SK-N-SH (cell line): Measurements from ENCODE around the gene LYRM2. TPM values are rescaled to one million over a fixed set of nuclear protein-coding genes. Genes with fewer than 3 reads are reported as not detected.

Experiments used
- CTCF ChIA-PET: fragments of 300-600, 350-600 bp; formaldehyde crosslinking; extraction: SDS; loops from one replicate; lab custom pipeline; 2021; lab: Yijun Ruan, JAX
- POLR2A ChIA-PET: fragments of 350-600 bp; sonication (Branson Sonifier 250); formaldehyde crosslinking; extraction: SDS; loops from one replicate; lab custom pipeline; 2020; ENCODE audit warnings: antibody characterized with exemption, inconsistent platforms; lab: Yijun Ruan, JAX
- DNase-seq: peaks from one replicate; pipeline ENCODE4 v3.0.0; 2012
- H2AFZ ChIP-seq: fragments of 200-600 bp; sonication (generic); 2 replicates; pipeline ENCODE4 v1.8.1; 2016; ENCODE audit warnings: antibody characterized with exemption, mild to moderate bottlenecking, low read depth
- H3F3A ChIP-seq: fragments of 200-600 bp; sonication (generic); replicated peaks from 2 replicates; pipeline ENCODE3; 2016; ENCODE audit warnings: antibody characterized with exemption, mild to moderate bottlenecking; ENCODE audit not compliant: insufficient read depth
- H3K27ac ChIP-seq, 2 experiments: fragments of 200-500 bp in 1 of 2; fragments of 200-600 bp in 1 of 2; sonication (Bioruptor generic) in 1 of 2; sonication (generic), shearing (Covaris generic) in 1 of 2; 2 replicates each; pipeline versions ENCODE4 v1.5.1 to v1.6.1; 2014 to 2016; ENCODE audit warnings: low read depth in 2 of 2, inconsistent platforms in 1 of 2, low read length in 1 of 2, mild to moderate bottlenecking in 1 of 2, mixed read lengths in 1 of 2
- H3K27me3 ChIP-seq: fragments of 200-600 bp; sonication (generic), shearing (Covaris generic); 2 replicates; pipeline ENCODE4 v1.6.1; 2016; ENCODE audit warnings: mixed run types; ENCODE audit not compliant: insufficient read depth
- H3K36me3 ChIP-seq, 2 experiments: fragments of 200-500 bp in 1 of 2; fragments of 200-600 bp in 1 of 2; sonication (Bioruptor generic) in 1 of 2; sonication (generic) in 1 of 2; replicated peaks in 1 of 2; 2 replicates each; pipeline versions ENCODE3 to v1.5.1; 2014 to 2016; ENCODE audit warnings: low read length in 1 of 2, mild to moderate bottlenecking in 1 of 2; ENCODE audit not compliant: insufficient read depth in 2 of 2, control insufficient read depth in 1 of 2
- H3K4me1 ChIP-seq, 2 experiments: fragments of 200-500 bp in 1 of 2; fragments of 200-600 bp in 1 of 2; sonication (Bioruptor generic) in 1 of 2; sonication (generic), shearing (Covaris generic) in 1 of 2; 2 replicates each; pipeline versions ENCODE4 v1.5.1 to v1.6.1; 2014 to 2016; ENCODE audit warnings: low read depth in 1 of 2, low read length in 1 of 2, mixed run types in 1 of 2; ENCODE audit not compliant: insufficient read depth in 2 of 2, control insufficient read depth in 1 of 2
- H3K4me2 ChIP-seq: fragments of 200-600 bp; sonication (generic), shearing (Covaris generic); 2 replicates; pipeline ENCODE4 v1.6.1; 2017; ENCODE audit warnings: mixed run types
- H3K4me3 ChIP-seq, 2 experiments: fragments of 200-500 bp in 1 of 2; fragments of 200-600 bp in 1 of 2; sonication (Bioruptor generic) in 1 of 2; sonication (generic), shearing (Covaris generic) in 1 of 2; 2 replicates each; pipeline versions ENCODE4 v1.5.1 to v1.8.1; 2014 to 2016; ENCODE audit warnings: low read depth in 2 of 2, inconsistent platforms in 1 of 2, low read length in 1 of 2, mild to moderate bottlenecking in 1 of 2, mixed read lengths in 1 of 2, moderate library complexity in 1 of 2
- H3K79me2 ChIP-seq: fragments of 200-600 bp; sonication (generic); 2 replicates; pipeline ENCODE4 v1.8.1; 2017; ENCODE audit warnings: mild to moderate bottlenecking; ENCODE audit not compliant: insufficient read depth
- H3K9ac ChIP-seq: fragments of 200-600 bp; sonication (generic); 2 replicates; pipeline ENCODE4 v1.6.1; 2017; ENCODE audit warnings: mixed run types
- H3K9me2 ChIP-seq: fragments of 200-600 bp; sonication (generic); 2 replicates; pipeline ENCODE4 v1.6.1; 2017; ENCODE audit warnings: mixed run types
- H3K9me3 ChIP-seq: fragments of 200-600 bp; sonication (generic); 2 replicates; pipeline ENCODE4 v1.6.1; 2017; ENCODE audit warnings: mixed run types, mild to moderate bottlenecking, moderate library complexity
- H4K20me1 ChIP-seq: fragments of 200-600 bp; sonication (generic); 2 replicates; pipeline ENCODE4 v1.6.1; 2017; ENCODE audit warnings: mild to moderate bottlenecking, mixed run types; ENCODE audit not compliant: insufficient read depth
- EP300 ChIP-seq, 2 experiments: IDR thresholded peaks; 2 replicates each; pipeline versions ENCODE4 v1.4.0 to v1.6.1; 2012; ENCODE audit warnings: borderline replicate concordance in 1 of 2, low read depth in 1 of 2, low read length in 1 of 2
- EZH2phosphoT487 ChIP-seq: fragments of 200-600 bp; sonication (generic); IDR thresholded peaks from 2 replicates; pipeline ENCODE4 v1.6.1; 2017; ENCODE audit warnings: low read depth, mixed run types, mild to moderate bottlenecking, antibody characterized with exemption, moderate library complexity, borderline replicate concordance
- FOXM1 ChIP-seq: IDR thresholded peaks from 2 replicates; pipeline ENCODE4 v1.4.0; 2012; ENCODE audit warnings: low read depth, mild to moderate bottlenecking
- GATA2 ChIP-seq: sonication (generic); formaldehyde crosslinking; IDR thresholded peaks from 2 replicates; pipeline ENCODE4 v1.5.0; 2020; ENCODE audit warnings: mild to moderate bottlenecking, missing genetic modification reagents
- JUND ChIP-seq: IDR thresholded peaks from 2 replicates; pipeline ENCODE4 v1.4.0; 2012
- MXI1 ChIP-seq: IDR thresholded peaks from 2 replicates; pipeline ENCODE4 v1.6.1; 2012; ENCODE audit warnings: mild to moderate bottlenecking, low read depth, low read length, improper control_type of control experiment
- NFIC ChIP-seq: IDR thresholded peaks from 2 replicates; pipeline ENCODE4 v1.4.0; 2012; ENCODE audit warnings: borderline replicate concordance
- NRF1 ChIP-seq: IDR thresholded peaks from 2 replicates; pipeline ENCODE4 v1.6.1; 2012; ENCODE audit warnings: low read depth, mild to moderate bottlenecking, low read length
- RAD21 ChIP-seq: IDR thresholded peaks from 2 replicates; pipeline ENCODE4 v1.6.1; 2012; ENCODE audit warnings: mild to moderate bottlenecking, low read length
- RFX5 ChIP-seq: IDR thresholded peaks from 2 replicates; pipeline ENCODE4 v1.6.1; 2012; ENCODE audit warnings: mild to moderate bottlenecking, improper control_type of control experiment, low read length
- SIN3A ChIP-seq: IDR thresholded peaks from 2 replicates; pipeline ENCODE4 v1.6.1; 2012; ENCODE audit warnings: low read depth, mild to moderate bottlenecking, low read length, moderate library complexity, borderline replicate concordance
- SMC3 ChIP-seq: IDR thresholded peaks from 2 replicates; pipeline ENCODE4 v1.6.1; 2012; ENCODE audit warnings: low read depth, low read length, improper control_type of control experiment
- TAF1 ChIP-seq: IDR thresholded peaks from 2 replicates; pipeline ENCODE4 v1.6.1; 2012; ENCODE audit warnings: low read depth, mild to moderate bottlenecking, low read length, moderate library complexity, borderline replicate concordance
- TEAD4 ChIP-seq: IDR thresholded peaks from 2 replicates; pipeline ENCODE4 v1.4.0; 2012; ENCODE audit warnings: mild to moderate bottlenecking, borderline replicate concordance; ENCODE audit not compliant: insufficient read depth
- YY1 ChIP-seq: IDR thresholded peaks from 2 replicates; pipeline ENCODE4 v1.4.0; 2012; ENCODE audit warnings: low read depth, mild to moderate bottlenecking
- WGBS: methylation state at CpG from one replicate; pipeline ENCODE4 v1.1.6; 2017; ENCODE audit warnings: low lambda C conversion rate; 5-methylcytosine and 5-hydroxymethylcytosine counted together
- polyA plus RNA-seq, 3 experiments: library from polyadenylated mRNA; depleted of rRNA; stranded (reverse); fragments of >200 nt; gene quantifications; 2 replicates each; pipeline ENCODE4 v1.2.3, GENCODE V29; 2012
- TF ChIP-seq, protein P1 (sequence below): IDR thresholded peaks from 2 replicates; pipeline ENCODE4; 2012
- TF ChIP-seq, protein P2 (sequence below): IDR thresholded peaks from 2 replicates; pipeline ENCODE4 v1.6.1; 2012; ENCODE audit warnings: mild to moderate bottlenecking, low read depth, low read length, moderate library complexity
- TF ChIP-seq, protein P3 (sequence below): fragments of 150-350 bp; IDR thresholded peaks from 2 replicates; pipeline ENCODE4 v1.6.1; 2017; ENCODE audit warnings: antibody characterized with exemption, low read length, low read depth, borderline replicate concordance
- TF ChIP-seq, protein P4 (sequence below): IDR thresholded peaks from 2 replicates; pipeline ENCODE4 v1.4.0; 2012; ENCODE audit warnings: low read depth, borderline replicate concordance
- TF ChIP-seq, protein P5 (sequence below): fragments of 150-350 bp; IDR thresholded peaks from 2 replicates; pipeline ENCODE4 v1.6.1; 2016; ENCODE audit warnings: mild to moderate bottlenecking, low read depth, low read length
- TF ChIP-seq, protein P6 (sequence below): IDR thresholded peaks from 2 replicates; pipeline ENCODE4 v1.4.0; 2012; ENCODE audit warnings: low read depth

The LYRM2 gene, protein sequence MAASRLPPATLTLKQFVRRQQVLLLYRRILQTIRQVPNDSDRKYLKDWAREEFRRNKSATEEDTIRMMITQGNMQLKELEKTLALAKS
- polyA plus RNA-seq (2012; rRNA removed) = 14.5 and 23.5 TPM in 2 replicates
- polyA plus RNA-seq (2012; cell fraction: cytosol; rRNA removed) = 30.9 and 44.9 TPM in 2 replicates
- 3.1 and 7.8 TPM in 2 replicates for polyA plus RNA-seq (2012; cell fraction: nucleus; rRNA removed)

DNA sequence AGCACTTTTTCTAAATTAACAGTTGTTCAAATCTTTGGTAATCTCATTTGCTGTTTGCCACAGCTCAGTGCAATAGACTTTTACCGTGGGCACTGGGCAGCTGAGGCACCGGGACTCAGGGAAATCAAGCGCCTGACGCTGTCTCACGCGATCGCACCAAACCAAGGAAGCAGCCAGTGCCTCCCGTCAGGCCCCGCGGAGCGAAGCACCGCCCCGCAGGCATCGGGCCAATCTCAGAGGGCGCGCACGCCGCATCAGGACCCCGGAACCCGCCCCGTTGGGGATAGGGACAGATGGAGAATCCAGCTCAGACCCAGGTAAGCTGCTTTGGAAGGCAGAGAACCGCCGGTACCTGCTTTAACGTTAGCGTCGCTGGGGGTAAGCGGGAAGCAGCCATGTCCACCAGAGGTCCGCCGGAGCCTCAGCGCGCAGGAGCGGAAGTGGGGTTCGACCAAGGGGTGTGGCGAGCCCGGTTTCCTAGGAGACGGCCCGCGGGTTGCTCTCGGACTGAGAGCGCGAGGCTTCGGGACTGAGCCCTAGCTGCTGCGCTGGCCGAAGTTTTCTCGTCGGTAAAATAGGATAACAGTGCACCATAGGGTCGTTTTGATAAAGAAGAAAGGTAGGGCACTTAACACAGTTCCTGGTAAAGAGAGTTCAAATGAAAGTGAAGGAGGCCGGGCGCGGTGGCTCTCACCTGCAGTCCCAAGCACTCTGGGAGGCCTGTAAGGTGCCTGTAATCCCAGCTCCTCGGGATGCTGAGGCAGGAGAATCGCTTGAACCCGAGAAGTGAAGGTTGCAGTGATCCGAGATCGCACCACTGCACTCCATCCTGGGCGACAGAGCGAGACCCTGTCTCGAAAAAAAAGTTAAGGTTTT, at the start of gene LYRM2:
Gene LYRM2, minus strand, starts transcription at position 428 of the 876 bp plus-strand sequence. Its CDS starts 31 bp downstream, at position 397.
- no peaks in the 10 kb centered on the region for H4K20me1 ChIP-seq
- under 1% methylated on average over 43 of the region's 58 CpGs for WGBS
- peaks cover 28 to 36% of the 10 kb centered on the region in 2 experiments for H3K36me3 ChIP-seq
- peak within 1 kb of the TSS; percentile 89 for H3K9ac ChIP-seq
- H3K79me2 ChIP-seq = peaks cover 26% of the 10 kb centered on the region
- no peaks in the 10 kb centered on the region for H3F3A ChIP-seq
- peak within 1 kb of the TSS; percentile 99 for H2AFZ ChIP-seq
- ChIA-PET POLR2A (interaction anchor here (0.9 to 1.5 kb wide), 4 partner anchors 11 to 266 kb away, joined by 3 to 5 read pairs (median 4); partner anchors contain the start of gene ANKRD6), CTCF (interaction anchor here (1.0 to 3.0 kb wide), 6 partner anchors 29 to 266 kb away, joined by 3 to 14 read pairs (median 3); partner anchors contain the start of gene ANKRD6)
- H3K4me2 ChIP-seq = peak within 1 kb of the TSS; percentile 94
- H3K27ac ChIP-seq = peak within 1 kb of the TSS; percentile 81 to 86
- no peaks in the 10 kb centered on the region for H3K9me2 ChIP-seq
- H3K4me1 ChIP-seq = peaks cover 6% of the 10 kb centered on the region in 2 experiments; a peak in 2 of 4 replicates
- peak; percentile 93 for DNase-seq
- H3K27me3 ChIP-seq = no peaks in the 10 kb centered on the region
- peak within 1 kb of the TSS; percentile 63 to 94 for H3K4me3 ChIP-seq
- no peaks in the 10 kb centered on the region for H3K9me3 ChIP-seq
- no peak for TF ChIP-seq EP300 (IDR thresholded peaks at IDR 0.05; ENCODE audit: borderline replicate concordance in 1 of 2, low read depth in 1 of 2, low read length in 1 of 2)
- TF ChIP-seq, protein P1, sequence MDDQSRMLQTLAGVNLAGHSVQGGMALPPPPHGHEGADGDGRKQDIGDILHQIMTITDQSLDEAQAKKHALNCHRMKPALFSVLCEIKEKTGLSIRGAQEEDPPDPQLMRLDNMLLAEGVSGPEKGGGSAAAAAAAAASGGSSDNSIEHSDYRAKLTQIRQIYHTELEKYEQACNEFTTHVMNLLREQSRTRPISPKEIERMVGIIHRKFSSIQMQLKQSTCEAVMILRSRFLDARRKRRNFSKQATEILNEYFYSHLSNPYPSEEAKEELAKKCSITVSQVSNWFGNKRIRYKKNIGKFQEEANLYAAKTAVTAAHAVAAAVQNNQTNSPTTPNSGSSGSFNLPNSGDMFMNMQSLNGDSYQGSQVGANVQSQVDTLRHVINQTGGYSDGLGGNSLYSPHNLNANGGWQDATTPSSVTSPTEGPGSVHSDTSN = no peak
- peak; percentile 78 for TF ChIP-seq NFIC
- TF ChIP-seq GATA2 (CRISPR knock-in tag) = no peak
- TF ChIP-seq, protein P2, sequence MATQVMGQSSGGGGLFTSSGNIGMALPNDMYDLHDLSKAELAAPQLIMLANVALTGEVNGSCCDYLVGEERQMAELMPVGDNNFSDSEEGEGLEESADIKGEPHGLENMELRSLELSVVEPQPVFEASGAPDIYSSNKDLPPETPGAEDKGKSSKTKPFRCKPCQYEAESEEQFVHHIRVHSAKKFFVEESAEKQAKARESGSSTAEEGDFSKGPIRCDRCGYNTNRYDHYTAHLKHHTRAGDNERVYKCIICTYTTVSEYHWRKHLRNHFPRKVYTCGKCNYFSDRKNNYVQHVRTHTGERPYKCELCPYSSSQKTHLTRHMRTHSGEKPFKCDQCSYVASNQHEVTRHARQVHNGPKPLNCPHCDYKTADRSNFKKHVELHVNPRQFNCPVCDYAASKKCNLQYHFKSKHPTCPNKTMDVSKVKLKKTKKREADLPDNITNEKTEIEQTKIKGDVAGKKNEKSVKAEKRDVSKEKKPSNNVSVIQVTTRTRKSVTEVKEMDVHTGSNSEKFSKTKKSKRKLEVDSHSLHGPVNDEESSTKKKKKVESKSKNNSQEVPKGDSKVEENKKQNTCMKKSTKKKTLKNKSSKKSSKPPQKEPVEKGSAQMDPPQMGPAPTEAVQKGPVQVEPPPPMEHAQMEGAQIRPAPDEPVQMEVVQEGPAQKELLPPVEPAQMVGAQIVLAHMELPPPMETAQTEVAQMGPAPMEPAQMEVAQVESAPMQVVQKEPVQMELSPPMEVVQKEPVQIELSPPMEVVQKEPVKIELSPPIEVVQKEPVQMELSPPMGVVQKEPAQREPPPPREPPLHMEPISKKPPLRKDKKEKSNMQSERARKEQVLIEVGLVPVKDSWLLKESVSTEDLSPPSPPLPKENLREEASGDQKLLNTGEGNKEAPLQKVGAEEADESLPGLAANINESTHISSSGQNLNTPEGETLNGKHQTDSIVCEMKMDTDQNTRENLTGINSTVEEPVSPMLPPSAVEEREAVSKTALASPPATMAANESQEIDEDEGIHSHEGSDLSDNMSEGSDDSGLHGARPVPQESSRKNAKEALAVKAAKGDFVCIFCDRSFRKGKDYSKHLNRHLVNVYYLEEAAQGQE = no peak
- no peak for TF ChIP-seq EZH2phosphoT487
- TF ChIP-seq, protein P3, sequence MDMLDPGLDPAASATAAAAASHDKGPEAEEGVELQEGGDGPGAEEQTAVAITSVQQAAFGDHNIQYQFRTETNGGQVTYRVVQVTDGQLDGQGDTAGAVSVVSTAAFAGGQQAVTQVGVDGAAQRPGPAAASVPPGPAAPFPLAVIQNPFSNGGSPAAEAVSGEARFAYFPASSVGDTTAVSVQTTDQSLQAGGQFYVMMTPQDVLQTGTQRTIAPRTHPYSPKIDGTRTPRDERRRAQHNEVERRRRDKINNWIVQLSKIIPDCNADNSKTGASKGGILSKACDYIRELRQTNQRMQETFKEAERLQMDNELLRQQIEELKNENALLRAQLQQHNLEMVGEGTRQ = no peak
- TF ChIP-seq FOXM1 = no peak
- peak; percentile 96 for TF ChIP-seq MXI1
- TF ChIP-seq JUND = no peak
- TF ChIP-seq TEAD4 = no peak
- TF ChIP-seq NRF1 = peak; percentile 70
- TF ChIP-seq SMC3 = no peak
- TF ChIP-seq, protein P4, sequence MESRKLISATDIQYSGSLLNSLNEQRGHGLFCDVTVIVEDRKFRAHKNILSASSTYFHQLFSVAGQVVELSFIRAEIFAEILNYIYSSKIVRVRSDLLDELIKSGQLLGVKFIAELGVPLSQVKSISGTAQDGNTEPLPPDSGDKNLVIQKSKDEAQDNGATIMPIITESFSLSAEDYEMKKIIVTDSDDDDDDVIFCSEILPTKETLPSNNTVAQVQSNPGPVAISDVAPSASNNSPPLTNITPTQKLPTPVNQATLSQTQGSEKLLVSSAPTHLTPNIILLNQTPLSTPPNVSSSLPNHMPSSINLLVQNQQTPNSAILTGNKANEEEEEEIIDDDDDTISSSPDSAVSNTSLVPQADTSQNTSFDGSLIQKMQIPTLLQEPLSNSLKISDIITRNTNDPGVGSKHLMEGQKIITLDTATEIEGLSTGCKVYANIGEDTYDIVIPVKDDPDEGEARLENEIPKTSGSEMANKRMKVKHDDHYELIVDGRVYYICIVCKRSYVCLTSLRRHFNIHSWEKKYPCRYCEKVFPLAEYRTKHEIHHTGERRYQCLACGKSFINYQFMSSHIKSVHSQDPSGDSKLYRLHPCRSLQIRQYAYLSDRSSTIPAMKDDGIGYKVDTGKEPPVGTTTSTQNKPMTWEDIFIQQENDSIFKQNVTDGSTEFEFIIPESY = peak; percentile 90
- TF ChIP-seq RAD21 = no peak
- TF ChIP-seq, protein P5, sequence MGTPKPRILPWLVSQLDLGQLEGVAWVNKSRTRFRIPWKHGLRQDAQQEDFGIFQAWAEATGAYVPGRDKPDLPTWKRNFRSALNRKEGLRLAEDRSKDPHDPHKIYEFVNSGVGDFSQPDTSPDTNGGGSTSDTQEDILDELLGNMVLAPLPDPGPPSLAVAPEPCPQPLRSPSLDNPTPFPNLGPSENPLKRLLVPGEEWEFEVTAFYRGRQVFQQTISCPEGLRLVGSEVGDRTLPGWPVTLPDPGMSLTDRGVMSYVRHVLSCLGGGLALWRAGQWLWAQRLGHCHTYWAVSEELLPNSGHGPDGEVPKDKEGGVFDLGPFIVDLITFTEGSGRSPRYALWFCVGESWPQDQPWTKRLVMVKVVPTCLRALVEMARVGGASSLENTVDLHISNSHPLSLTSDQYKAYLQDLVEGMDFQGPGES = no peak
- TF ChIP-seq SIN3A = peak; percentile 67; the same call in 1 of the 2 replicates
- TF ChIP-seq RFX5 = no peak
- TF ChIP-seq TAF1 = peak; percentile 47; the same call in 1 of the 2 replicates
- TF ChIP-seq, protein P6, sequence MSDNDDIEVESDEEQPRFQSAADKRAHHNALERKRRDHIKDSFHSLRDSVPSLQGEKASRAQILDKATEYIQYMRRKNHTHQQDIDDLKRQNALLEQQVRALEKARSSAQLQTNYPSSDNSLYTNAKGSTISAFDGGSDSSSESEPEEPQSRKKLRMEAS = peak; percentile 89
- peak; percentile 88 for TF ChIP-seq YY1
